GM18498 (cell line): ENCODE measurements around the gene ARHGAP35.
"Not testable (repeated sequence)": the region's sequence is repeated elsewhere in the genome, so short reads cannot be mapped to it uniquely, and the experiment has no call there.

Source experiments
- ATAC-seq: cut with Tn5 transposase; IDR thresholded peaks from one replicate; pipeline ENCODE4 v1.9.1; 2021; ENCODE audit warnings: mild to moderate bottlenecking, moderate library complexity; ENCODE audit not compliant: unreplicated experiment

Gene ARHGAP35

GRCh38 chr19:46860846-46861690 lies at the start of gene ARHGAP35:
TSS of gene ARHGAP35 (plus strand) at chr19:46860997. CDS start at chr19:46918676, 57,679 bp downstream.
- ATAC-seq: peak; percentile 5

GRCh38 chr19:46812977-46813838 lies 47.6 kb upstream of the ARHGAP35 start:
- ATAC-seq: no peak

- ATAC-seq: no peak
Measured at GRCh38 chr19:46813839-46814358, 46.9 kb upstream of the ARHGAP35 start.

GRCh38 chr19:46815833-46816627 lies 44.8 kb upstream of the ARHGAP35 start:
- ATAC-seq: no peak

- no peak for ATAC-seq
Measured at GRCh38 chr19:46818812-46819211, 42.0 kb upstream of the ARHGAP35 start.

GRCh38 chr19:46821512-46822409 lies 39.0 kb upstream of the ARHGAP35 start:
- no peak for ATAC-seq

GRCh38 chr19:46822410-46822787 lies 38.4 kb upstream of the ARHGAP35 start:
- ATAC-seq: not testable (repeated sequence)

GRCh38 chr19:46823049-46823448 lies 37.7 kb upstream of the ARHGAP35 start:
- no peak for ATAC-seq

- no peak for ATAC-seq
Measured at GRCh38 chr19:46824890-46825730, 35.7 kb upstream of the ARHGAP35 start.

GRCh38 chr19:46825731-46826055 lies 35.1 kb upstream of the ARHGAP35 start:
- ATAC-seq: no peak

- ATAC-seq: no peak
Measured at GRCh38 chr19:46828484-46828883, 32.3 kb upstream of the ARHGAP35 start.

- no peak for ATAC-seq
Measured at GRCh38 chr19:46830864-46831263, 29.9 kb upstream of the ARHGAP35 start.

- ATAC-seq: no peak
Measured at GRCh38 chr19:46834121-46834520, 26.7 kb upstream of the ARHGAP35 start.

GRCh38 chr19:46834984-46835383 lies 25.8 kb upstream of the ARHGAP35 start:
- ATAC-seq: no peak

- no peak for ATAC-seq
Measured at GRCh38 chr19:46838160-46838559, 22.6 kb upstream of the ARHGAP35 start.

GRCh38 chr19:46839752-46840497 lies 20.9 kb upstream of the ARHGAP35 start:
- ATAC-seq: no peak

- ATAC-seq: no peak
Measured at GRCh38 chr19:46840498-46840942, 20.3 kb upstream of the ARHGAP35 start.

GRCh38 chr19:46841458-46842083 lies 19.2 kb upstream of the ARHGAP35 start:
- ATAC-seq: no peak
